ENCODE results near the gene TMEM179.
"Not testable (repeated sequence)": the region's sequence is repeated elsewhere in the genome, so short reads cannot be mapped to it uniquely, and the experiment has no call there.

DNA sequence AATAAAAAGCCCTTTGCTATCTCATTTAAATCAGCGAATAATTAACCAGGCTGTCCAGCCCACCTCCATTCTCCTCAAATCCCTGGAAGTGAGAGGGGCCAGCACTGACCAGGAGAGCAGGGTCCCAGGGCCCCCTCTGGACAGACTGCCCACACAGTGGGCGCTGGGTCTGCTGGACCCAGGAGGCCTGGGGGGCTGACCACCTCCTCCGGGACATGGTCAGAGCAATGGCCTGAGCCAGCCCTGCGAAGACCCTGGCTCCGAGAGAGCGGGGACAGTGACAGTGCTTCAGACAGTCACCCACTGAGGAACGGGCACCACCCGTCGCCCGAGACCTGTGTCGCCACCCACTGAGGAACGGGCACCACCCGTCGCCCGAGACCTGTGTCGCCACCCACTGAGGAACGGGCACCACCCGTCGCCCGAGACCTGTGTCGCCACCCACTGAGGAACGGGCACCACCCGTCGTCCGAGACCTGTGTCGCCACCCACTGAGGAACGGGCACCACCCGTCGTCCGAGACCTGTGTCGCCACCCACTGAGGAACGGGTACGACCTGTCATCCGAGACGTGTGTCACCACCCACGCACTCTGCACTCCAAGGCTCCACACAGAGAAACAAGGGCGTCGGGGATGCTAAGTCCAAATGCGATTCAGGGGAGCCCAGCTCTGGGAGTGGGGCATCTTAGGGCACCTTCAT, 32.4 kb upstream of the TMEM179 start:
- TF ChIP-seq, protein P1, sequence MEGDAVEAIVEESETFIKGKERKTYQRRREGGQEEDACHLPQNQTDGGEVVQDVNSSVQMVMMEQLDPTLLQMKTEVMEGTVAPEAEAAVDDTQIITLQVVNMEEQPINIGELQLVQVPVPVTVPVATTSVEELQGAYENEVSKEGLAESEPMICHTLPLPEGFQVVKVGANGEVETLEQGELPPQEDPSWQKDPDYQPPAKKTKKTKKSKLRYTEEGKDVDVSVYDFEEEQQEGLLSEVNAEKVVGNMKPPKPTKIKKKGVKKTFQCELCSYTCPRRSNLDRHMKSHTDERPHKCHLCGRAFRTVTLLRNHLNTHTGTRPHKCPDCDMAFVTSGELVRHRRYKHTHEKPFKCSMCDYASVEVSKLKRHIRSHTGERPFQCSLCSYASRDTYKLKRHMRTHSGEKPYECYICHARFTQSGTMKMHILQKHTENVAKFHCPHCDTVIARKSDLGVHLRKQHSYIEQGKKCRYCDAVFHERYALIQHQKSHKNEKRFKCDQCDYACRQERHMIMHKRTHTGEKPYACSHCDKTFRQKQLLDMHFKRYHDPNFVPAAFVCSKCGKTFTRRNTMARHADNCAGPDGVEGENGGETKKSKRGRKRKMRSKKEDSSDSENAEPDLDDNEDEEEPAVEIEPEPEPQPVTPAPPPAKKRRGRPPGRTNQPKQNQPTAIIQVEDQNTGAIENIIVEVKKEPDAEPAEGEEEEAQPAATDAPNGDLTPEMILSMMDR (IDR thresholded peaks at IDR 0.05), result not testable (repeated sequence)
- not testable (repeated sequence) for TF ChIP-seq EZH2 (IDR thresholded peaks at IDR 0.05; ENCODE audit: borderline replicate concordance, insufficient read depth, low read depth, low read length, poor library complexity, severe bottlenecking)

Measured in B cell (primary cell).